Liver (tissue), 3 donors: ENCODE results near the gene RPGRIP1L.

Source experiments
- CTCF ChIP-seq: fragments of 150-350 bp; IDR thresholded peaks from 2 replicates; pipeline ENCODE4 v1.5.1; 2017; ENCODE audit warnings: improper control_type of control experiment, low read depth, low read length; ENCODE audit not compliant: missing input control
- EGR1 ChIP-seq, 2 donors: IDR thresholded peaks; 2 replicates each; pipeline ENCODE4 v1.6.1; 2016 to 2018; ENCODE audit warnings: antibody characterized with exemption in 2 of 2, low read depth in 2 of 2
- GABPA ChIP-seq, 2 donors: IDR thresholded peaks in 1 of 2; conservative IDR thresholded peaks in 1 of 2; 2 replicates each; pipeline ENCODE4 v1.6.1; 2016; ENCODE audit warnings: antibody characterized with exemption in 2 of 2, mild to moderate bottlenecking in 1 of 2, moderate library complexity in 1 of 2
- JUND ChIP-seq, 2 donors: IDR thresholded peaks; 2 replicates each; pipeline ENCODE4 v1.6.1; 2016; ENCODE audit warnings: antibody characterized with exemption in 2 of 2
- MAX ChIP-seq: IDR thresholded peaks from 2 replicates; pipeline ENCODE4 v1.6.1; 2016; ENCODE audit warnings: antibody characterized with exemption
- RAD21 ChIP-seq, 2 donors: IDR thresholded peaks; 2 replicates each; pipeline ENCODE4 v1.6.1; 2016; ENCODE audit warnings: antibody characterized with exemption in 2 of 2, mild to moderate bottlenecking in 2 of 2
- REST ChIP-seq: IDR thresholded peaks from 2 replicates; pipeline ENCODE4 v1.6.1; 2016; ENCODE audit warnings: antibody characterized with exemption, mild to moderate bottlenecking
- SP1 ChIP-seq: IDR thresholded peaks from 2 replicates; pipeline ENCODE4 v1.6.1; 2018; ENCODE audit warnings: antibody characterized with exemption, mild to moderate bottlenecking
- TAF1 ChIP-seq: conservative IDR thresholded peaks from 2 replicates; pipeline ENCODE4 v1.6.1; 2016; ENCODE audit warnings: antibody characterized with exemption, mild to moderate bottlenecking
- YY1 ChIP-seq: IDR thresholded peaks from 2 replicates; pipeline ENCODE4 v1.6.1; 2016; ENCODE audit warnings: antibody characterized with exemption, mild to moderate bottlenecking
- ZBTB33 ChIP-seq: IDR thresholded peaks from 2 replicates; pipeline ENCODE4 v1.6.1; 2016; ENCODE audit warnings: antibody characterized with exemption
- donor health status: healthy.
- donor health status: healthy.

GRCh38 chr16:53721017-53721416 is 17.4 kb upstream of the RPGRIP1L start:
- TF ChIP-seq TAF1 (no peak), ZBTB33 (no peak), REST (no peak), GABPA (IDR thresholded peaks at IDR 0.05 in 1 of 2, conservative IDR thresholded peaks at IDR 0.05 in 1 of 2) (no peak), CTCF (no peak), EGR1 (IDR thresholded peaks at IDR 0.05; ENCODE audit: low read depth in 2 of 2) (no peak), JUND (IDR thresholded peaks at IDR 0.05) (no peak), YY1 (no peak), SP1 (no peak), MAX (no peak), RAD21 (IDR thresholded peaks at IDR 0.05) (no peak)
